GM18505 (cell line): Measurements from ENCODE around the gene MAP4K2.

ENCODE experiments used
- ATAC-seq: cut with Tn5 transposase; IDR thresholded peaks from one replicate; pipeline ENCODE4 v1.9.1; 2021; ENCODE audit not compliant: unreplicated experiment
- POLR2A ChIP-seq: IDR thresholded peaks from 4 replicates; pipeline ENCODE4 v1.6.1; 2011; ENCODE audit warnings: borderline replicate concordance; ENCODE audit not compliant: insufficient read depth, insufficient read length; ENCODE audit errors: extremely low read depth

The MAP4K2 gene

GRCh38 chr11:64800303-64801157 lies 2.5 kb downstream of the MAP4K2 start:
- no peak for ATAC-seq
- TF ChIP-seq POLR2A = no peak

- no peak for TF ChIP-seq POLR2A
- no peak for ATAC-seq
Observed at GRCh38 chr11:64799623-64800302, 3.3 kb downstream of the MAP4K2 start.

- no peak for ATAC-seq
Observed at GRCh38 chr11:64799256-64799622, 3.8 kb downstream of the MAP4K2 start.

GRCh38 chr11:64796757-64797541 lies 6.1 kb downstream of the MAP4K2 start:
- no peak for ATAC-seq
- TF ChIP-seq POLR2A = no peak

More at GRCh38 chr11:64799256-64799622, 3.8 kb downstream of the MAP4K2 start:
- no peak for TF ChIP-seq POLR2A

- no peak for TF ChIP-seq POLR2A
- no peak for ATAC-seq
Observed at GRCh38 chr11:64796047-64796756, 6.8 kb downstream of the MAP4K2 start.

- no peak for TF ChIP-seq POLR2A
- ATAC-seq = no peak
Observed at GRCh38 chr11:64794526-64794925, 8.5 kb downstream of the MAP4K2 start.

GRCh38 chr11:64793271-64794160 lies 9.5 kb downstream of the MAP4K2 start:
- no peak for TF ChIP-seq POLR2A
- no peak for ATAC-seq

GRCh38 chr11:64792482-64792881 lies 10.5 kb downstream of the MAP4K2 start:
- no peak for TF ChIP-seq POLR2A
- ATAC-seq = no peak

- no peak for ATAC-seq
- TF ChIP-seq POLR2A = no peak
Observed at GRCh38 chr11:64791781-64792291, 11.2 kb downstream of the MAP4K2 start.

GRCh38 chr11:64790205-64791095 lies 12.6 kb downstream of the MAP4K2 start:
- TF ChIP-seq POLR2A = no peak
- ATAC-seq = no peak
